Cardiac muscle cell (in vitro differentiated cells and primary cell): ENCODE results near the gene PTOV1. TPM values are rescaled to one million over a fixed set of nuclear protein-coding genes. Genes with fewer than 3 reads are reported as not detected.

Experiments
- DNase-seq, 2 donors: peaks; one replicate each; pipeline versions ENCODE4 v3.0.0 to v3.0.0-alpha.2; 2010 to 2017; ENCODE audit warnings: low read depth in 1 of 2, low spot score in 1 of 2
- H3K27ac ChIP-seq: fragments of 200-600 bp; sonication (generic); 2 replicates; pipeline ENCODE4 v1.5.1; 2016
- H3K27me3 ChIP-seq: fragments of 200-600 bp; sonication (generic); 2 replicates; pipeline ENCODE4 v1.6.0; 2016; ENCODE audit warnings: control low read depth
- H3K36me3 ChIP-seq: fragments of 200-600 bp; sonication (generic); 2 replicates; pipeline ENCODE4 v1.5.1; 2016; ENCODE audit warnings: control low read depth
- H3K4me1 ChIP-seq: fragments of 200-600 bp; sonication (generic); 2 replicates; pipeline ENCODE4 v1.8.1; 2017; ENCODE audit warnings: low read depth, mild to moderate bottlenecking, mixed run types
- H3K4me3 ChIP-seq: fragments of 200-600 bp; sonication (generic); 2 replicates; pipeline ENCODE4 v1.5.1; 2016; ENCODE audit warnings: mild to moderate bottlenecking
- H3K9me3 ChIP-seq: fragments of 200-600 bp; sonication (generic); 2 replicates; pipeline ENCODE4 v1.5.1; 2017; ENCODE audit warnings: low read depth, mild to moderate bottlenecking, control low read depth
- CTCF ChIP-seq: IDR thresholded peaks from 2 replicates; pipeline ENCODE4 v1.5.1; 2012; ENCODE audit warnings: low read depth, mild to moderate bottlenecking, low read length
- polyA plus RNA-seq: library from polyadenylated mRNA; unstranded; fragments of >200 nt; fragmentation: Nextera tagmentation; extraction: Ambion mirVana; gene quantifications from 2 replicates; pipeline ENCODE4 v1.2.1, GENCODE V29; 2016
- total RNA-seq: library from RNA; depleted of rRNA; stranded (reverse); fragments of >200 nt; gene quantifications from 2 replicates; pipeline ENCODE4 v1.2.3, GENCODE V29; 2016

The PTOV1 gene
- total and polyA plus RNA-seq, 2 experiments from 2014 or later, result 290 to 583 TPM

DNA sequence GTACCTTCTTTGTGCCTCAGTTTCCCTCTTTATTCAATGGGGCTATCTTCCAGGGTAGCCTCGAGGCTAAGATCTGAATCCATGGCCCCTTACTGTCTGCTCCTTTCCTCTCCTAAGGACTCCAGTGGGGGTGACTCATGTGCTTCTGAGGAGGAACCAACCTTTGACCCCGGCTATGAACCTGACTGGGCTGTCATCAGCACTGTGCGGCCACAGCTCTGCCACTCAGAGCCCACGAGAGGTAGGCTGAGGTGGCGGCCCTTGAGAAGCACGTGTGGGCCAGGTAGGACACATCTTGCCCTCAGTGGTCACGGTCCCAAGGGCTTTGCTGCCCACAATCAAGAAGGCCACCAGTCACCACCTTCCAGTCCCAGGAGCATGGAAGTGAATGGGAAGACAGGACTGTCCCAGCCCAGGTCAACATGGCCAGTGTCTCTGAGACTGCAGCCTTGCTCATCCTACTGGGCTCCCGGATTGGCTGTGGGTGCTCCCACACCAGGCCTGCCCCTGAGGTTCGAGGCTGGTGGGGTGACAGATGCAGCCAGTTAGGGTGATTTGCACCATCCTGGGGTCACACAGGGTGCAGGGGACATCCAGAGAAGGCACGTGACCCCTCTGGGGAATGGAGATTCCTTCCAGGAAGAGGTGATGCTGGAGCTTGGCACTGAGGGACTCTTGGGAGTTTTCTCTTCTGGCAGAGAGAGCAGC lies 29.4 kb downstream of the PTOV1 start:
- Histone ChIP-seq H3K27me3 (no peaks in the 10 kb centered on the region), H3K4me3 (no peak overlapping the region), H3K4me1 (no peaks in the 10 kb centered on the region), H3K27ac (no peak overlapping the region), H3K9me3 (no peaks in the 10 kb centered on the region), H3K36me3 (peaks cover 37% of the 10 kb centered on the region)
- no peak for TF ChIP-seq CTCF
- DNase-seq, result no peak

DNA sequence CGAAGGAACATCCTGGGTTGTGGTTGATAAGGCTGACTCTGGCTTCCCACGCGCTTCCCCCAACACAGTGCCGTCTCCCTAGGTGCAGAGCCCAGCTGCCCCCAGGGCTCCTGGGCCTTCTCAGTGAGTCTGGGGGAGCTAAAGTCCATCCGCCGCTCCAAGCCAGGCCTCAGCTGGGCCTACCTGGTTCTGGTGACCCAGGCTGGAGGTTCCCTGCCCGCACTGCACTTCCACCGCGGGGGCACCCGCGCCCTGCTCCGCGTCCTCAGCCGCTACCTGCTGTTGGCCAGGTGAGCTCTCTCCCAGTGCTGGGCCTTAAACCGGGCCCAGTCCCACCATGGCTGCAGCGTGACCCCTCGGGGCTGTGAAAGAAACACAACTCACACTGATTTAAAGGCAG lies 30.2 kb downstream of the PTOV1 start:
- H3K9me3 ChIP-seq, result no peaks in the 10 kb centered on the region
- H3K36me3 ChIP-seq, result peaks cover 37% of the 10 kb centered on the region
- no peak overlapping the region for H3K4me3 ChIP-seq
- TF ChIP-seq CTCF, result no peak
- H3K27ac ChIP-seq, result no peak overlapping the region
- no peaks in the 10 kb centered on the region for H3K4me1 ChIP-seq
- no peak for DNase-seq
- no peaks in the 10 kb centered on the region for H3K27me3 ChIP-seq

- H3K36me3 ChIP-seq, result peaks cover 37% of the 10 kb centered on the region
- DNase-seq, result no peak
- H3K4me1 ChIP-seq, result no peaks in the 10 kb centered on the region
- no peaks in the 10 kb centered on the region for H3K27me3 ChIP-seq
- no peaks in the 10 kb centered on the region for H3K9me3 ChIP-seq
- no peak overlapping the region for H3K4me3 ChIP-seq
- no peak for TF ChIP-seq CTCF
- no peak overlapping the region for H3K27ac ChIP-seq
Observed at GRCh38 chr19:49881672-49882394, 30.9 kb downstream of the PTOV1 start.

GRCh38 chr19:49882643-49883042 lies 31.7 kb downstream of the PTOV1 start:
- no peak overlapping the region for H3K4me3 ChIP-seq
- H3K36me3 ChIP-seq, result peaks cover 37% of the 10 kb centered on the region
- H3K27ac ChIP-seq, result no peak overlapping the region
- no peaks in the 10 kb centered on the region for H3K27me3 ChIP-seq
- TF ChIP-seq CTCF, result no peak
- no peak for DNase-seq
- no peaks in the 10 kb centered on the region for H3K4me1 ChIP-seq
- H3K9me3 ChIP-seq, result no peaks in the 10 kb centered on the region

DNA sequence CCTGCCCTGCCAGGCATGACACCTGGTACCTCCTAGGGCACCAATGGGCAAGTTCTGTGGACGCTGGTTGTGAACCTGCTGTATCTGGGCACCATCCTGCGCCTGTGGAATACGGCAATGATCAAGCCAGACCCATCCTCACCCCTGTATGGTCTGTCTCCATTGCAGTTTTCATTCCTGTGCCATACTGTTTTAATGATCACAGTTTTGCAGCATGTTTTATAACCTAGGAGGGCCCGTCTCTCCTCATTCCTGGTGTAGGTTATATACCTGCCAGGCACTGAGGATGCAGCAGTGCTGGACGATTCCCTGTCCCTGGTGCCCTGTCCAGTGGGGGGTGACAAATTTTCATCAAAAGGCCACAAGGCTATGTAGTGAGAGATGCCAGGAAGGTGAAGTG lies 32.1 kb downstream of the PTOV1 start:
- Histone ChIP-seq H3K9me3 (no peaks in the 10 kb centered on the region), H3K4me1 (no peaks in the 10 kb centered on the region), H3K36me3 (peaks cover 37% of the 10 kb centered on the region), H3K27me3 (no peaks in the 10 kb centered on the region), H3K4me3 (no peak overlapping the region), H3K27ac (no peak overlapping the region)
- TF ChIP-seq CTCF, result no peak
- no peak for DNase-seq
